ENCODE data around the gene CIAO2A. TPM values are rescaled to one million over a fixed set of nuclear protein-coding genes. Genes with fewer than 3 reads are reported as not detected.
"Not testable (repeated sequence)": the region's sequence is repeated elsewhere in the genome, so short reads cannot be mapped to it uniquely, and the experiment has no call there.

The CIAO2A gene
- total and polyA plus RNA-seq, 4 donors = 41.7 to 48.1 (median 47.3) TPM

GRCh38 chr15:64117759-64118487, 24.3 kb upstream of the CIAO2A start:
- no peak for DNase-seq (ENCODE audit: low read depth in 4 of 6, low spot score in 6 of 6)
- Histone ChIP-seq H3K36me3 (ENCODE audit: control insufficient read depth, insufficient read depth, low read length) (peaks cover 43% of the 10 kb centered on the region), H3K9me3 (ENCODE audit: control insufficient read depth, insufficient read depth, low read length) (no peaks in the 10 kb centered on the region), H3K4me3 (ENCODE audit: low read depth, low read length) (no peak overlapping the region), H3K27ac (ENCODE audit: low read depth, low read length) (no peak overlapping the region), H3K4me1 (ENCODE audit: control insufficient read depth, insufficient read depth, low read length) (peaks cover 8% of the 10 kb centered on the region), H3K27me3 (ENCODE audit: control insufficient read depth, insufficient read depth, low read length) (no peaks in the 10 kb centered on the region)
- 95% methylated on average over 2 of the region's 5 CpGs for WGBS (ENCODE audit: insufficient coverage)

GRCh38 chr15:64112904-64113303, 19.3 kb upstream of the CIAO2A start:
- no peak for DNase-seq (ENCODE audit: low read depth in 4 of 6, low spot score in 6 of 6)
- H3K36me3 ChIP-seq (ENCODE audit: control insufficient read depth, insufficient read depth, low read length) = peaks cover 20% of the 10 kb centered on the region
- no CpG with 5 or more reads among the region's 1 CpG for WGBS (ENCODE audit: insufficient coverage)
- no peaks in the 10 kb centered on the region for H3K9me3 ChIP-seq (ENCODE audit: control insufficient read depth, insufficient read depth, low read length)
- no peak overlapping the region for H3K27ac ChIP-seq (ENCODE audit: low read depth, low read length)
- H3K4me1 ChIP-seq (ENCODE audit: control insufficient read depth, insufficient read depth, low read length) = peaks cover 3% of the 10 kb centered on the region
- no peak overlapping the region for H3K4me3 ChIP-seq (ENCODE audit: low read depth, low read length)
- H3K27me3 ChIP-seq (ENCODE audit: control insufficient read depth, insufficient read depth, low read length) = no peaks in the 10 kb centered on the region

- Histone ChIP-seq H3K36me3 (ENCODE audit: control insufficient read depth, insufficient read depth, low read length) (peaks cover 17% of the 10 kb centered on the region), H3K27me3 (ENCODE audit: control insufficient read depth, insufficient read depth, low read length) (no peaks in the 10 kb centered on the region), H3K9me3 (ENCODE audit: control insufficient read depth, insufficient read depth, low read length) (no peaks in the 10 kb centered on the region), H3K4me3 (ENCODE audit: low read depth, low read length) (no peak overlapping the region), H3K4me1 (ENCODE audit: control insufficient read depth, insufficient read depth, low read length) (peaks cover 3% of the 10 kb centered on the region), H3K27ac (ENCODE audit: low read depth, low read length) (peak overlapping the region; percentile 13)
- 50% methylated on average over 2 of the region's 4 CpGs for WGBS (ENCODE audit: insufficient coverage)
- no peak for DNase-seq (ENCODE audit: low read depth in 4 of 6, low spot score in 6 of 6)
Observed at GRCh38 chr15:64112073-64112772, 18.6 kb upstream of the CIAO2A start.

GRCh38 chr15:64111679-64112050, 18.0 kb upstream of the CIAO2A start:
- Histone ChIP-seq H3K9me3 (ENCODE audit: control insufficient read depth, insufficient read depth, low read length) (no peaks in the 10 kb centered on the region), H3K27ac (ENCODE audit: low read depth, low read length) (peak overlapping the region; percentile 13), H3K4me3 (ENCODE audit: low read depth, low read length) (no peak overlapping the region), H3K36me3 (ENCODE audit: control insufficient read depth, insufficient read depth, low read length) (peaks cover 15% of the 10 kb centered on the region), H3K4me1 (ENCODE audit: control insufficient read depth, insufficient read depth, low read length) (peaks cover 3% of the 10 kb centered on the region), H3K27me3 (ENCODE audit: control insufficient read depth, insufficient read depth, low read length) (no peaks in the 10 kb centered on the region)
- no peak for DNase-seq (ENCODE audit: low read depth in 4 of 6, low spot score in 6 of 6)
- WGBS (ENCODE audit: insufficient coverage) = 60% methylated on average over 1 of the region's 3 CpGs

GRCh38 chr15:64110950-64111678, 17.5 kb upstream of the CIAO2A start:
- Histone ChIP-seq H3K27ac (ENCODE audit: low read depth, low read length) (no peak overlapping the region), H3K27me3 (ENCODE audit: control insufficient read depth, insufficient read depth, low read length) (no peaks in the 10 kb centered on the region), H3K9me3 (ENCODE audit: control insufficient read depth, insufficient read depth, low read length) (no peaks in the 10 kb centered on the region), H3K4me1 (ENCODE audit: control insufficient read depth, insufficient read depth, low read length) (peaks cover 3% of the 10 kb centered on the region), H3K36me3 (ENCODE audit: control insufficient read depth, insufficient read depth, low read length) (peaks cover 15% of the 10 kb centered on the region), H3K4me3 (ENCODE audit: low read depth, low read length) (no peak overlapping the region)
- no CpG with 5 or more reads among the region's 3 CpGs for WGBS (ENCODE audit: insufficient coverage)
- no peak for DNase-seq (ENCODE audit: low read depth in 4 of 6, low spot score in 6 of 6)

GRCh38 chr15:64110108-64110701, 16.6 kb upstream of the CIAO2A start:
- WGBS (ENCODE audit: insufficient coverage) = 86% methylated on average over 1 of the region's 4 CpGs
- not testable (repeated sequence) for H3K4me1 ChIP-seq (ENCODE audit: control insufficient read depth, insufficient read depth, low read length); H3K27ac ChIP-seq (ENCODE audit: low read depth, low read length); H3K9me3 ChIP-seq (ENCODE audit: control insufficient read depth, insufficient read depth, low read length); H3K4me3 ChIP-seq (ENCODE audit: low read depth, low read length); DNase-seq (ENCODE audit: low read depth in 4 of 6, low spot score in 6 of 6); H3K27me3 ChIP-seq (ENCODE audit: control insufficient read depth, insufficient read depth, low read length)
- H3K36me3 ChIP-seq (ENCODE audit: control insufficient read depth, insufficient read depth, low read length) = peaks cover 11% of the 10 kb centered on the region

- Histone ChIP-seq H3K27me3 (ENCODE audit: control insufficient read depth, insufficient read depth, low read length) (no peaks in the 10 kb centered on the region), H3K4me1 (ENCODE audit: control insufficient read depth, insufficient read depth, low read length) (peaks cover 3% of the 10 kb centered on the region), H3K36me3 (ENCODE audit: control insufficient read depth, insufficient read depth, low read length) (no peaks in the 10 kb centered on the region), H3K27ac (ENCODE audit: low read depth, low read length) (no peak overlapping the region), H3K4me3 (ENCODE audit: low read depth, low read length) (no peak overlapping the region), H3K9me3 (ENCODE audit: control insufficient read depth, insufficient read depth, low read length) (no peaks in the 10 kb centered on the region)
- WGBS (ENCODE audit: insufficient coverage) = 80% methylated on average over 1 of the region's 1 CpG
- no peak for DNase-seq (ENCODE audit: low read depth in 4 of 6, low spot score in 6 of 6)
Observed at GRCh38 chr15:64107337-64107736, 13.7 kb upstream of the CIAO2A start.

- Histone ChIP-seq H3K36me3 (ENCODE audit: control insufficient read depth, insufficient read depth, low read length) (no peaks in the 10 kb centered on the region), H3K27me3 (ENCODE audit: control insufficient read depth, insufficient read depth, low read length) (no peaks in the 10 kb centered on the region), H3K9me3 (ENCODE audit: control insufficient read depth, insufficient read depth, low read length) (no peaks in the 10 kb centered on the region), H3K4me1 (ENCODE audit: control insufficient read depth, insufficient read depth, low read length) (peaks cover 1% of the 10 kb centered on the region), H3K27ac (ENCODE audit: low read depth, low read length) (no peak overlapping the region), H3K4me3 (ENCODE audit: low read depth, low read length) (no peak overlapping the region)
- WGBS (ENCODE audit: insufficient coverage) = 100% methylated on average over 3 of the region's 9 CpGs
- no peak for DNase-seq (ENCODE audit: low read depth in 4 of 6, low spot score in 6 of 6)
Observed at GRCh38 chr15:64105113-64105704, 11.6 kb upstream of the CIAO2A start.

GRCh38 chr15:64102497-64102896, 8.9 kb upstream of the CIAO2A start:
- H3K4me3 ChIP-seq (ENCODE audit: low read depth, low read length) = no peak overlapping the region
- peaks cover 3% of the 10 kb centered on the region for H3K36me3 ChIP-seq (ENCODE audit: control insufficient read depth, insufficient read depth, low read length)
- H3K27me3 ChIP-seq (ENCODE audit: control insufficient read depth, insufficient read depth, low read length) = no peaks in the 10 kb centered on the region
- no CpG with 5 or more reads among the region's 2 CpGs for WGBS (ENCODE audit: insufficient coverage)
- H3K27ac ChIP-seq (ENCODE audit: low read depth, low read length) = no peak overlapping the region
- no peaks in the 10 kb centered on the region for H3K9me3 ChIP-seq (ENCODE audit: control insufficient read depth, insufficient read depth, low read length)
- no peak for DNase-seq (ENCODE audit: low read depth in 4 of 6, low spot score in 6 of 6)
- peaks cover 7% of the 10 kb centered on the region for H3K4me1 ChIP-seq (ENCODE audit: control insufficient read depth, insufficient read depth, low read length)
